GM12878 (cell line): ENCODE measurements around the gene BEST2. TPM values are rescaled to one million over a fixed set of nuclear protein-coding genes. Genes with fewer than 3 reads are reported as not detected.

Experiments used
- ATAC-seq: fragments of 200-7000 bp; cut with Tn5 transposase; 3 replicates; pipeline ENCODE4 v1.9.1; 2020; ENCODE audit warnings: mild to moderate bottlenecking, moderate library complexity
- BruUV-seq: library from RNA; stranded (reverse); fragments of 400-500 nt; replicated peaks from 2 replicates; lab custom pipeline; 2021; lab: Mats Ljungman, UMichigan
- CTCF ChIA-PET: fragments of 300-600 bp; sonication (Branson Sonifier 250); formaldehyde crosslinking; extraction: SDS; loops from one replicate; lab custom pipeline; 2021; ENCODE audit warnings: inconsistent platforms; lab: Yijun Ruan, JAX
- POLR2A ChIA-PET: fragments of 350-600 bp; formaldehyde crosslinking; extraction: SDS; loops from one replicate; lab custom pipeline; 2021; ENCODE audit warnings: inconsistent platforms; lab: Charles Lee
- RAD21 ChIA-PET: fragments of 300-600 bp; sonication (Branson Sonifier 250); formaldehyde crosslinking; loops from one replicate; lab custom pipeline; 2023; ENCODE audit warnings: antibody characterized with exemption; ENCODE audit not compliant: unreplicated experiment; lab: Charles Lee
- SMC1A ChIA-PET: fragments of 300-600 bp; sonication (Branson Sonifier 250); formaldehyde crosslinking; loops from one replicate; lab custom pipeline; 2023; ENCODE audit not compliant: unreplicated experiment, uncharacterized antibody; lab: Charles Lee
- DNase-seq: peaks from one replicate; pipeline ENCODE4 v3.0.0-alpha.2; 2011; ENCODE audit warnings: low read depth, low spot score
- FAIRE-seq: peaks from 3 replicates; lab custom pipeline; 2011; peaks lifted over from hg19 to GRCh38; lab: Jason Lieb, UNC
- H2AFZ ChIP-seq: 2 replicates; pipeline ENCODE4 v1.6.0; 2011; ENCODE audit warnings: low read depth, low read length, control low read depth; ENCODE audit not compliant: control insufficient read depth
- H3K27ac ChIP-seq: 2 replicates; pipeline ENCODE4 v1.5.1; 2011; ENCODE audit warnings: control low read depth; ENCODE audit not compliant: control insufficient read depth, insufficient read depth
- H3K27me3 ChIP-seq, 2 experiments: replicated peaks in 1 of 2; 2 replicates each; pipeline versions ENCODE4 v1.6.0 to v1.6.1; 2011; ENCODE audit warnings: low read length in 1 of 2; ENCODE audit not compliant: control insufficient read depth in 2 of 2, insufficient read depth in 2 of 2
- H3K36me3 ChIP-seq, 2 experiments: 2 replicates each; pipeline ENCODE4 v1.5.1; 2011; ENCODE audit warnings: low read length in 1 of 2; ENCODE audit not compliant: control insufficient read depth in 2 of 2, insufficient read depth in 2 of 2
- H3K4me1 ChIP-seq: 2 replicates; pipeline ENCODE4 v1.6.1; 2011; ENCODE audit warnings: mild to moderate bottlenecking, low read length, moderate library complexity, mixed read lengths; ENCODE audit not compliant: control insufficient read depth, insufficient read depth
- H3K4me2 ChIP-seq: 2 replicates; pipeline ENCODE4 v1.6.0; 2011; ENCODE audit warnings: control low read depth; ENCODE audit not compliant: control insufficient read depth, insufficient read depth
- H3K4me3 ChIP-seq: fragments of 200-600 bp; sonication (generic); 2 replicates; pipeline ENCODE4 v1.5.1; 2016
- H3K79me2 ChIP-seq: 2 replicates; pipeline ENCODE4 v1.6.0; 2011; ENCODE audit warnings: low read length; ENCODE audit not compliant: control insufficient read depth, insufficient read depth
- H3K9ac ChIP-seq: 2 replicates; pipeline ENCODE4 v1.8.0; 2011; ENCODE audit warnings: low read length, control low read depth, mixed read lengths; ENCODE audit not compliant: control insufficient read depth, insufficient read depth
- H3K9me3 ChIP-seq: replicated peaks from 3 replicates; pipeline ENCODE4 v1.5.1; 2011; ENCODE audit warnings: mild to moderate bottlenecking, low read length; ENCODE audit not compliant: control insufficient read depth, insufficient read depth
- H4K20me1 ChIP-seq: 2 replicates; pipeline ENCODE4 v1.6.0; 2011; ENCODE audit not compliant: control insufficient read depth, insufficient read depth
- BHLHE40 ChIP-seq, 2 experiments: fragments of 450-650 bp in 1 of 2; IDR thresholded peaks; 2 replicates each; pipeline ENCODE4 v1.6.1; 2011 to 2017; ENCODE audit warnings: low read depth in 2 of 2, borderline replicate concordance in 1 of 2, improper control_type of control experiment in 1 of 2, low read length in 1 of 2, mild to moderate bottlenecking in 1 of 2
- BRCA1 ChIP-seq: IDR thresholded peaks from 2 replicates; pipeline ENCODE4 v1.6.1; 2011; ENCODE audit warnings: low read depth, low read length, improper control_type of control experiment
- CHD2 ChIP-seq: IDR thresholded peaks from 2 replicates; pipeline ENCODE4 v1.6.1; 2011; ENCODE audit warnings: low read depth, low read length, improper control_type of control experiment, borderline replicate concordance
- IKZF1 ChIP-seq: fragments of 450-650 bp; conservative IDR thresholded peaks from 2 replicates; pipeline ENCODE4 v1.6.1; 2017; ENCODE audit warnings: antibody characterized with exemption, mild to moderate bottlenecking
- KDM1A ChIP-seq: fragments of 200-600 bp; sonication (generic); IDR thresholded peaks from 2 replicates; pipeline ENCODE4 v1.6.1; 2016; ENCODE audit warnings: borderline replicate concordance
- NFIC ChIP-seq: IDR thresholded peaks from 2 replicates; pipeline ENCODE4 v1.6.1; 2012; ENCODE audit warnings: low read depth, mild to moderate bottlenecking, inconsistent platforms, low read length, moderate library complexity
- NFXL1 ChIP-seq: fragments of 450-650 bp; IDR thresholded peaks from 2 replicates; pipeline ENCODE4 v1.6.1; 2017; ENCODE audit warnings: antibody characterized with exemption, mild to moderate bottlenecking, borderline replicate concordance
- RCOR1 ChIP-seq: conservative IDR thresholded peaks from 2 replicates; pipeline ENCODE4 v1.6.1; 2012; ENCODE audit warnings: low read depth, low read length, improper control_type of control experiment
- RUNX3 ChIP-seq: IDR thresholded peaks from 2 replicates; pipeline ENCODE4 v1.6.1; 2012; ENCODE audit warnings: low read length, inconsistent platforms
- TARDBP ChIP-seq: IDR thresholded peaks from 2 replicates; pipeline ENCODE4 v1.6.1; 2016; ENCODE audit warnings: borderline replicate concordance
- TCF12 ChIP-seq: IDR thresholded peaks from 2 replicates; pipeline ENCODE4 v1.6.1; 2011; ENCODE audit warnings: low read depth, mild to moderate bottlenecking, low read length
- WRNIP1 ChIP-seq: IDR thresholded peaks from 2 replicates; pipeline ENCODE4 v1.6.1; 2011; ENCODE audit warnings: low read depth, low read length, improper control_type of control experiment, borderline replicate concordance
- WGBS: methylation state at CpG from one replicate; pipeline ENCODE4 v1.1.6; 2016; ENCODE audit warnings: low lambda C conversion rate; ENCODE audit not compliant: insufficient replicate concordance, insufficient coverage; ENCODE audit errors: missing lambda C conversion rate; 5-methylcytosine and 5-hydroxymethylcytosine counted together
- in situ Hi-C: fragments of 300-500 bp; cut with MboI; formaldehyde crosslinking; loops from 9 replicates; pipeline ENCODE4 v1.14.3; 2018; ENCODE audit warnings: mixed read lengths
- intact Hi-C: fragments of 100-400 bp; cut with micrococcal nuclease; formaldehyde crosslinking; loops from one replicate; pipeline ENCODE4 v1.14.2; 2022; ENCODE audit not compliant: unreplicated experiment
- polyA plus RNA-seq, 11 experiments: library from polyadenylated mRNA; depleted of rRNA in 4 of 11; unstranded in 6 of 11; stranded (reverse) in 5 of 11; fragments of >200 nt; fragmentation: Nextera tagmentation in 4 of 11; fragmentation: Illumina TruSeq in 1 of 11; extraction: Ambion mirVana in 4 of 11; extraction: Trizol in 1 of 11; gene quantifications; 1 replicate in 1 of 11; 2 replicates in 10 of 11; pipeline versions ENCODE4 v1.2.1 to v1.2.3, GENCODE V29; 2011 to 2016; ENCODE audit warnings: inconsistent platforms in 2 of 11, missing spikeins in 2 of 11, low read depth in 1 of 11
- total RNA-seq, 4 experiments: library from RNA; depleted of rRNA in 3 of 4; stranded (reverse); fragments of >200 nt in 3 of 4; fragmentation: Illumina TruSeq in 1 of 4; extraction: Trizol in 1 of 4; gene quantifications; 2 replicates each; pipeline versions ENCODE4 v1.2.1 to v1.2.3, GENCODE V29; 2013 to 2021
- TF ChIP-seq, protein P1 (sequence below): fragments of 450-650 bp; IDR thresholded peaks from 2 replicates; pipeline ENCODE4 v1.6.1; 2017; ENCODE audit warnings: antibody characterized with exemption, mild to moderate bottlenecking, moderate library complexity
- TF ChIP-seq, protein P2 (sequence below): fragments of 450-650 bp; IDR thresholded peaks from 2 replicates; pipeline ENCODE4 v1.6.1; 2016; ENCODE audit warnings: mild to moderate bottlenecking
- TF ChIP-seq, protein P3 (sequence below): fragments of 450-650 bp; IDR thresholded peaks from 2 replicates; pipeline ENCODE4 v1.6.1; 2016; ENCODE audit warnings: mild to moderate bottlenecking
- TF ChIP-seq, protein P4 (sequence below): IDR thresholded peaks from 2 replicates; pipeline ENCODE4 v1.6.1; 2011; ENCODE audit warnings: borderline replicate concordance, low read depth, mild to moderate bottlenecking, moderate library complexity, mixed read lengths, low read length; ENCODE audit not compliant: insufficient read depth; ENCODE audit errors: extremely low read length

BEST2 gene
- total and polyA plus RNA-seq, 10 of the 15 experiments (the other 5 are each of a cell fraction or from before 2014, with no cell fraction given): not detected

DNA sequence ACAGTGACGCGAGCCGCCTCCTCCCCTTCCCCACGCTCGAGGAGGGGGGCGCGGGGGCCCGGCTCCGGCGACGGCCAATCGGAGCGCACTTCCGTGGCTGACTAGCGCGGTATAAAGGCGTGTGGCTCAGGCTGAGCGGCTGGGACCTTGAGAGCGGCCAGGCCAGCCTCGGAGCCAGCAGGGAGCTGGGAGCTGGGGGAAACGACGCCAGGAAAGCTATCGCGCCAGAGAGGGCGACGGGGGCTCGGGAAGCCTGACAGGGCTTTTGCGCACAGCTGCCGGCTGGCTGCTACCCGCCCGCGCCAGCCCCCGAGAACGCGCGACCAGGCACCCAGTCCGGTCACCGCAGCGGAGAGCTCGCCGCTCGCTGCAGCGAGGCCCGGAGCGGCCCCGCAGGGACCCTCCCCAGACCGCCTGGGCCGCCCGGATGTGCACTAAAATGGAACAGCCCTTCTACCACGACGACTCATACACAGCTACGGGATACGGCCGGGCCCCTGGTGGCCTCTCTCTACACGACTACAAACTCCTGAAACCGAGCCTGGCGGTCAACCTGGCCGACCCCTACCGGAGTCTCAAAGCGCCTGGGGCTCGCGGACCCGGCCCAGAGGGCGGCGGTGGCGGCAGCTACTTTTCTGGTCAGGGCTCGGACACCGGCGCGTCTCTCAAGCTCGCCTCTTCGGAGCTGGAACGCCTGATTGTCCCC lies 39.9 kb downstream of the BEST2 start, which contains the start of gene JUNB:
JUNB (plus strand) TSS at position 142 of the 706 bp plus-strand sequence; CDS start at position 428, 286 bp downstream.
- Histone ChIP-seq H3K79me2 (peaks cover 42% of the 10 kb centered on the region), H3K27me3 (no peaks in the 10 kb centered on the region), H3K27ac (peak within 1 kb of the TSS; percentile 99), H3K36me3 (no peaks in the 10 kb centered on the region), H3K4me1 (peaks cover 44% of the 10 kb centered on the region), H4K20me1 (no peaks in the 10 kb centered on the region), H2AFZ (peak within 1 kb of the TSS; percentile 46; the same call in 1 of the 2 replicates), H3K4me2 (peak within 1 kb of the TSS; percentile 97), H3K9me3 (no peaks in the 10 kb centered on the region; the same call in 2 of the 3 replicates), H3K4me3 (peak within 1 kb of the TSS; percentile 87), H3K9ac (peak within 1 kb of the TSS; percentile 95)
- DNase-seq (peak; percentile 86), FAIRE-seq (no peak), ATAC-seq (peak; percentile 56)
- TSS peak; percentile 87 for BruUV-seq
- CTCF ChIA-PET: interaction anchor here (0.8 to 12.9 kb wide), 5 partner anchors 14 to 1410 kb away, joined by 4 to 537 read pairs (median 5); partner anchors contain the start of genes GET3 and HOOK2
- under 1% methylated on average over 70 of the region's 73 CpGs for WGBS
- in situ Hi-C loops: no loop called here
- RAD21 ChIA-PET: interaction anchor here (0.9 to 11.4 kb wide), 5 partner anchors 9 to 57 kb away, joined by 3 to 303 read pairs (median 4); partner anchors contain the start of genes HOOK2 and TRIR
- intact Hi-C loops: loop anchor here (1.0 kb wide), 1 partner anchor 13 kb away; no protein-coding TSS in a partner anchor
- POLR2A ChIA-PET: interaction anchor here (0.6 to 8.2 kb wide), 10 partner anchors 9 to 1412 kb away, joined by 3 to 303 read pairs (median 5); partner anchors contain the start of genes GCDH, GET3, HOOK2 and RNASEH2A
- SMC1A ChIA-PET: interaction anchor here (0.6 to 11.5 kb wide), 3 partner anchors 12 to 365 kb away, joined by 3 to 240 read pairs (median 3); no protein-coding TSS in a partner anchor
- TF ChIP-seq, protein P1, sequence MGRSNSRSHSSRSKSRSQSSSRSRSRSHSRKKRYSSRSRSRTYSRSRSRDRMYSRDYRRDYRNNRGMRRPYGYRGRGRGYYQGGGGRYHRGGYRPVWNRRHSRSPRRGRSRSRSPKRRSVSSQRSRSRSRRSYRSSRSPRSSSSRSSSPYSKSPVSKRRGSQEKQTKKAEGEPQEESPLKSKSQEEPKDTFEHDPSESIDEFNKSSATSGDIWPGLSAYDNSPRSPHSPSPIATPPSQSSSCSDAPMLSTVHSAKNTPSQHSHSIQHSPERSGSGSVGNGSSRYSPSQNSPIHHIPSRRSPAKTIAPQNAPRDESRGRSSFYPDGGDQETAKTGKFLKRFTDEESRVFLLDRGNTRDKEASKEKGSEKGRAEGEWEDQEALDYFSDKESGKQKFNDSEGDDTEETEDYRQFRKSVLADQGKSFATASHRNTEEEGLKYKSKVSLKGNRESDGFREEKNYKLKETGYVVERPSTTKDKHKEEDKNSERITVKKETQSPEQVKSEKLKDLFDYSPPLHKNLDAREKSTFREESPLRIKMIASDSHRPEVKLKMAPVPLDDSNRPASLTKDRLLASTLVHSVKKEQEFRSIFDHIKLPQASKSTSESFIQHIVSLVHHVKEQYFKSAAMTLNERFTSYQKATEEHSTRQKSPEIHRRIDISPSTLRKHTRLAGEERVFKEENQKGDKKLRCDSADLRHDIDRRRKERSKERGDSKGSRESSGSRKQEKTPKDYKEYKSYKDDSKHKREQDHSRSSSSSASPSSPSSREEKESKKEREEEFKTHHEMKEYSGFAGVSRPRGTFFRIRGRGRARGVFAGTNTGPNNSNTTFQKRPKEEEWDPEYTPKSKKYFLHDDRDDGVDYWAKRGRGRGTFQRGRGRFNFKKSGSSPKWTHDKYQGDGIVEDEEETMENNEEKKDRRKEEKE: peak; percentile 72; the same call in 1 of the 2 replicates
- peak; percentile 95; the same call in 1 of the 2 replicates for TF ChIP-seq TCF12
- no peak for TF ChIP-seq NFXL1
- TF ChIP-seq TARDBP: no peak; the same call in 1 of the 2 replicates
- TF ChIP-seq, protein P2, sequence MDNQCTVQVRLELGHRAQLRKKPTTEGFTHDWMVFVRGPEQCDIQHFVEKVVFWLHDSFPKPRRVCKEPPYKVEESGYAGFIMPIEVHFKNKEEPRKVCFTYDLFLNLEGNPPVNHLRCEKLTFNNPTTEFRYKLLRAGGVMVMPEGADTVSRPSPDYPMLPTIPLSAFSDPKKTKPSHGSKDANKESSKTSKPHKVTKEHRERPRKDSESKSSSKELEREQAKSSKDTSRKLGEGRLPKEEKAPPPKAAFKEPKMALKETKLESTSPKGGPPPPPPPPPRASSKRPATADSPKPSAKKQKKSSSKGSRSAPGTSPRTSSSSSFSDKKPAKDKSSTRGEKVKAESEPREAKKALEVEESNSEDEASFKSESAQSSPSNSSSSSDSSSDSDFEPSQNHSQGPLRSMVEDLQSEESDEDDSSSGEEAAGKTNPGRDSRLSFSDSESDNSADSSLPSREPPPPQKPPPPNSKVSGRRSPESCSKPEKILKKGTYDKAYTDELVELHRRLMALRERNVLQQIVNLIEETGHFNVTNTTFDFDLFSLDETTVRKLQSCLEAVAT: peak; percentile 95
- no peak for TF ChIP-seq BRCA1
- TF ChIP-seq KDM1A: no peak
- peak; percentile 86; the same call in 1 of the 2 replicates for TF ChIP-seq CHD2
- TF ChIP-seq BHLHE40 (IDR thresholded peaks at IDR 0.05; ENCODE audit: borderline replicate concordance in 1 of 2, low read depth in 2 of 2, low read length in 1 of 2): peak; percentile 84 to 88
- TF ChIP-seq, protein P3, sequence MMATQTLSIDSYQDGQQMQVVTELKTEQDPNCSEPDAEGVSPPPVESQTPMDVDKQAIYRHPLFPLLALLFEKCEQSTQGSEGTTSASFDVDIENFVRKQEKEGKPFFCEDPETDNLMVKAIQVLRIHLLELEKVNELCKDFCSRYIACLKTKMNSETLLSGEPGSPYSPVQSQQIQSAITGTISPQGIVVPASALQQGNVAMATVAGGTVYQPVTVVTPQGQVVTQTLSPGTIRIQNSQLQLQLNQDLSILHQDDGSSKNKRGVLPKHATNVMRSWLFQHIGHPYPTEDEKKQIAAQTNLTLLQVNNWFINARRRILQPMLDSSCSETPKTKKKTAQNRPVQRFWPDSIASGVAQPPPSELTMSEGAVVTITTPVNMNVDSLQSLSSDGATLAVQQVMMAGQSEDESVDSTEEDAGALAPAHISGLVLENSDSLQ: peak; percentile 86; the same call in 1 of the 2 replicates
- no peak for TF ChIP-seq RUNX3
- no peak for TF ChIP-seq WRNIP1
- TF ChIP-seq IKZF1: peak; percentile 93
- 0 out of 2 replicates have a peak, but pooled peaks have one; percentile 52 for TF ChIP-seq RCOR1
- no peak for TF ChIP-seq NFIC
- TF ChIP-seq, protein P4, sequence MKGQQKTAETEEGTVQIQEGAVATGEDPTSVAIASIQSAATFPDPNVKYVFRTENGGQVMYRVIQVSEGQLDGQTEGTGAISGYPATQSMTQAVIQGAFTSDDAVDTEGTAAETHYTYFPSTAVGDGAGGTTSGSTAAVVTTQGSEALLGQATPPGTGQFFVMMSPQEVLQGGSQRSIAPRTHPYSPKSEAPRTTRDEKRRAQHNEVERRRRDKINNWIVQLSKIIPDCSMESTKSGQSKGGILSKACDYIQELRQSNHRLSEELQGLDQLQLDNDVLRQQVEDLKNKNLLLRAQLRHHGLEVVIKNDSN: no peak
